HFFc6 (cell line): ENCODE measurements around the gene DNAJC1. TPM values are rescaled to one million over a fixed set of nuclear protein-coding genes. Genes with fewer than 3 reads are reported as not detected.

Source experiments
- DNase-seq: peaks from one replicate; pipeline ENCODE4 v3.0.0-alpha.2; 2018
- H3K27ac Mint-ChIP-seq: 2 replicates; pipeline ENCODE4 v1.8.0; 2020; ENCODE audit warnings: mild to moderate bottlenecking, mixed read lengths
- H3K27me3 Mint-ChIP-seq: 2 replicates; pipeline ENCODE4 v1.8.0; 2021; ENCODE audit warnings: mild to moderate bottlenecking, moderate library complexity, mixed read lengths; ENCODE audit not compliant: insufficient read depth
- H3K36me3 Mint-ChIP-seq: 2 replicates; pipeline ENCODE4 v1.8.0; 2021; ENCODE audit warnings: low read depth, mixed read lengths
- H3K4me1 Mint-ChIP-seq: 2 replicates; pipeline ENCODE4 v1.8.0; 2020; ENCODE audit warnings: low read depth, mixed read lengths
- H3K4me3 Mint-ChIP-seq: 2 replicates; pipeline ENCODE4 v1.8.0; 2020; ENCODE audit warnings: mild to moderate bottlenecking, moderate library complexity, mixed read lengths
- H3K9me3 Mint-ChIP-seq: 2 replicates; pipeline ENCODE4 v1.8.0; 2020; ENCODE audit warnings: mild to moderate bottlenecking, mixed read lengths
- CTCF ChIP-seq: fragments of 200-600 bp; sonication (generic); IDR thresholded peaks from 2 replicates; pipeline ENCODE4 v1.5.0; 2021; ENCODE audit warnings: antibody characterized with exemption, mild to moderate bottlenecking
- total RNA-seq, 6 experiments: library from RNA; stranded (reverse); fragmentation: NEBNext Ultra II Directional; extraction: Animal tissue kit (Norgen Biotek cat#: 25700); gene quantifications; 2 replicates in 1 of 6; 3 replicates in 5 of 6; pipeline ENCODE4 v1.2.3, GENCODE V29; 2021

Gene DNAJC1
- total RNA-seq, 6 experiments from 2014 or later = 17.3 to 25.5 (median 17.9) TPM

- DNase-seq = no peak
- H3K4me3 Mint-ChIP-seq = no peak overlapping the region
- no peaks in the 10 kb centered on the region for H3K9me3 Mint-ChIP-seq
- H3K36me3 Mint-ChIP-seq = peaks cover 4% of the 10 kb centered on the region; the same call in 1 of the 2 replicates
- peaks cover 35% of the 10 kb centered on the region for H3K4me1 Mint-ChIP-seq
- no peak overlapping the region for H3K27ac Mint-ChIP-seq
- TF ChIP-seq CTCF = no peak
- no peaks in the 10 kb centered on the region for H3K27me3 Mint-ChIP-seq
Observed at GRCh38 chr10:21972584-21972983, 30.9 kb downstream of the DNAJC1 start.

GRCh38 chr10:21969326-21970287, 33.9 kb downstream of the DNAJC1 start:
- Mint-ChIP-seq H3K36me3 (0 out of 2 replicates have a peak, but pooled peaks cover 4% of the 10 kb centered on the region), H3K4me3 (no peak overlapping the region), H3K27me3 (no peaks in the 10 kb centered on the region; the same call in 1 of the 2 replicates), H3K9me3 (no peaks in the 10 kb centered on the region), H3K27ac (no peak overlapping the region), H3K4me1 (peaks cover 10% of the 10 kb centered on the region)
- no peak for TF ChIP-seq CTCF
- DNase-seq = peak; percentile 20

- peaks cover 16% of the 10 kb centered on the region for H3K4me1 Mint-ChIP-seq
- H3K27ac Mint-ChIP-seq = no peak overlapping the region
- no peaks in the 10 kb centered on the region; the same call in none of the 2 replicates for H3K27me3 Mint-ChIP-seq
- TF ChIP-seq CTCF = no peak
- no peaks in the 10 kb centered on the region for H3K9me3 Mint-ChIP-seq
- 0 out of 2 replicates have a peak, but pooled peaks cover 6% of the 10 kb centered on the region for H3K36me3 Mint-ChIP-seq
- no peak for DNase-seq
- H3K4me3 Mint-ChIP-seq = no peak overlapping the region
Observed at GRCh38 chr10:21964983-21965665, 38.4 kb downstream of the DNAJC1 start.

GRCh38 chr10:21962358-21962757, 41.2 kb downstream of the DNAJC1 start:
- H3K36me3 Mint-ChIP-seq = 0 out of 2 replicates have a peak, but pooled peaks cover 6% of the 10 kb centered on the region
- peaks cover 7% of the 10 kb centered on the region for H3K4me1 Mint-ChIP-seq

More at GRCh38 chr10:21962358-21962757, 41.2 kb downstream of the DNAJC1 start:
- H3K9me3 Mint-ChIP-seq = no peaks in the 10 kb centered on the region
- no peaks in the 10 kb centered on the region; the same call in none of the 2 replicates for H3K27me3 Mint-ChIP-seq
- no peak overlapping the region for H3K27ac Mint-ChIP-seq
- no peak for TF ChIP-seq CTCF
- no peak for DNase-seq
- H3K4me3 Mint-ChIP-seq = no peak overlapping the region
